ENCODE measurements around the gene ARMH2. TPM values are rescaled to one million over a fixed set of nuclear protein-coding genes. Genes with fewer than 3 reads are reported as not detected.
A peak's percentile ranks its signal among the peaks of the same experiment; 100 is the strongest.
"Not testable (repeated sequence)": the region's sequence is repeated elsewhere in the genome, so short reads cannot be mapped to it uniquely, and the experiment has no call there.

ARMH2 gene
- total RNA-seq, 1 experiment from 2014 or later, result not detected

GRCh38 chr6:24766680-24767462 is 31.8 kb downstream of the ARMH2 start:
- H3K18ac ChIP-seq (ENCODE audit: insufficient read length, low read depth, low read length), result no peak overlapping the region
- H3K79me1 ChIP-seq (ENCODE audit: insufficient read depth, low read depth, low read length, poor library complexity, severe bottlenecking), result no peaks in the 10 kb centered on the region
- H2BK15ac ChIP-seq (ENCODE audit: low read depth, low read length), result no peak overlapping the region
- H3K14ac ChIP-seq (ENCODE audit: insufficient read depth, low read length), result no peak overlapping the region
- no peak overlapping the region for H2AK5ac ChIP-seq (ENCODE audit: insufficient read length, low read length)
- H2AFZ ChIP-seq (ENCODE audit: low read length), result no peak overlapping the region
- no peak overlapping the region for H2BK120ac ChIP-seq (ENCODE audit: low read depth, low read length, poor library complexity, severe bottlenecking)
- no peak overlapping the region for H3T11ph ChIP-seq (ENCODE audit: low read length)
- Mint-ChIP-seq H3K27me3 (ENCODE audit: low read depth) (no peaks in the 10 kb centered on the region), H3K27ac (no peak overlapping the region), H3K4me3 (no peak overlapping the region), H3K4me1 (peaks cover 0 to 1% of the 10 kb centered on the region in 2 experiments; a peak in 1 of 4 replicates), H3K9me3 (no peaks in the 10 kb centered on the region), H3K36me3 (ENCODE audit: insufficient read depth in 1 of 3, low read depth in 3 of 3) (no peaks in the 10 kb centered on the region)
- no peaks in the 10 kb centered on the region for H4K20me1 ChIP-seq (ENCODE audit: control insufficient read depth, insufficient read depth, insufficient read length)
- no peak overlapping the region for H2BK5ac ChIP-seq (ENCODE audit: insufficient read length, low read length)
- no peak overlapping the region for H3K4ac ChIP-seq (ENCODE audit: low read depth, low read length)
- no peak overlapping the region for H2BK20ac ChIP-seq (ENCODE audit: low read depth, low read length, poor library complexity, severe bottlenecking)
- H3K23me2 ChIP-seq (ENCODE audit: insufficient read length, low read depth, low read length, poor library complexity, severe bottlenecking), result no peaks in the 10 kb centered on the region
- H3K9me3 ChIP-seq (ENCODE audit: control insufficient read depth, low read depth, low read length), result no peaks in the 10 kb centered on the region
- peak; percentile 46 for TF ChIP-seq CTCF (conservative IDR thresholded peaks at IDR 0.05)
- no peak for DNase-seq
- H3K79me2 ChIP-seq (ENCODE audit: insufficient read depth, low read length), result no peaks in the 10 kb centered on the region
- H3K9ac ChIP-seq (ENCODE audit: extremely low read depth, insufficient read length, low read length), result no peak overlapping the region
- H2BK12ac ChIP-seq (ENCODE audit: insufficient read length, low read depth, low read length), result no peak overlapping the region
- H3K4me2 ChIP-seq (ENCODE audit: insufficient read depth, insufficient read length, low read length), result no peak overlapping the region
- no peak overlapping the region for H4K5ac ChIP-seq (ENCODE audit: insufficient read length, low read depth, low read length)
- H3K56ac ChIP-seq (ENCODE audit: insufficient read length, low read depth, low read length), result no peak overlapping the region
- no peak overlapping the region for H4K91ac ChIP-seq (ENCODE audit: insufficient read length, low read depth, low read length)
- H3K27me3 ChIP-seq (ENCODE audit: insufficient read depth, low read length), result no peaks in the 10 kb centered on the region
- H4K8ac ChIP-seq (replicated peaks; ENCODE audit: insufficient read length, low read depth, low read length), result no peak overlapping the region
- no peaks in the 10 kb centered on the region for H3K4me1 ChIP-seq (ENCODE audit: insufficient read depth, low read length)
- H3K23ac ChIP-seq (ENCODE audit: insufficient read length, low read depth, low read length), result no peak overlapping the region
- no CpG with 5 or more reads among the region's 9 CpGs for WGBS (ENCODE audit: extremely low coverage, insufficient read length, low lambda C conversion rate)
- no peak overlapping the region for H3K27ac ChIP-seq (ENCODE audit: insufficient read length, low read depth, low read length)

- H2BK120ac ChIP-seq (ENCODE audit: low read depth, low read length, poor library complexity, severe bottlenecking); H3K23me2 ChIP-seq (ENCODE audit: insufficient read length, low read depth, low read length, poor library complexity, severe bottlenecking); H2BK15ac ChIP-seq (ENCODE audit: low read depth, low read length); H4K5ac ChIP-seq (ENCODE audit: insufficient read length, low read depth, low read length); H3K9ac ChIP-seq (ENCODE audit: extremely low read depth, insufficient read length, low read length); H2BK20ac ChIP-seq (ENCODE audit: low read depth, low read length, poor library complexity, severe bottlenecking); H3K4me1 ChIP-seq (ENCODE audit: insufficient read depth, low read length); H3K27me3 Mint-ChIP-seq (ENCODE audit: low read depth); H3K4ac ChIP-seq (ENCODE audit: low read depth, low read length); H4K20me1 ChIP-seq (ENCODE audit: control insufficient read depth, insufficient read depth, insufficient read length); H3K9me3 Mint-ChIP-seq; H3K27ac ChIP-seq (ENCODE audit: insufficient read length, low read depth, low read length); H3K18ac ChIP-seq (ENCODE audit: insufficient read length, low read depth, low read length); H3K14ac ChIP-seq (ENCODE audit: insufficient read depth, low read length); H3K4me1 Mint-ChIP-seq; DNase-seq; H4K8ac ChIP-seq (replicated peaks; ENCODE audit: insufficient read length, low read depth, low read length); H2BK12ac ChIP-seq (ENCODE audit: insufficient read length, low read depth, low read length); H3K79me2 ChIP-seq (ENCODE audit: insufficient read depth, low read length); H4K91ac ChIP-seq (ENCODE audit: insufficient read length, low read depth, low read length); H3K27me3 ChIP-seq (ENCODE audit: insufficient read depth, low read length); H2AFZ ChIP-seq (ENCODE audit: low read length); H3K56ac ChIP-seq (ENCODE audit: insufficient read length, low read depth, low read length); H2BK5ac ChIP-seq (ENCODE audit: insufficient read length, low read length); H3K27ac Mint-ChIP-seq; H3T11ph ChIP-seq (ENCODE audit: low read length); H3K23ac ChIP-seq (ENCODE audit: insufficient read length, low read depth, low read length); H3K9me3 ChIP-seq (ENCODE audit: control insufficient read depth, low read depth, low read length); H3K36me3 Mint-ChIP-seq (ENCODE audit: insufficient read depth in 1 of 3, low read depth in 3 of 3); H3K4me3 Mint-ChIP-seq; H3K4me2 ChIP-seq (ENCODE audit: insufficient read depth, insufficient read length, low read length); H3K79me1 ChIP-seq (ENCODE audit: insufficient read depth, low read depth, low read length, poor library complexity, severe bottlenecking); H2AK5ac ChIP-seq (ENCODE audit: insufficient read length, low read length): not testable (repeated sequence)
- WGBS (ENCODE audit: extremely low coverage, insufficient read length, low lambda C conversion rate), result no CpG with 5 or more reads among the region's 26 CpGs
Measured at GRCh38 chr6:24765968-24766367, 32.7 kb downstream of the ARMH2 start.
